Parathyroid adenoma (tissue), 2 donors: Measurements from ENCODE around the gene RABGEF1.
"Not testable (repeated sequence)": the region's sequence is repeated elsewhere in the genome, so short reads cannot be mapped to it uniquely, and the experiment has no call there.

Experiments used
- H2AFZ ChIP-seq: fragments of 300-600 bp; sonication (generic); one replicate; pipeline ENCODE4 v1.7.0; 2017; ENCODE audit warnings: antibody characterized with exemption, mild to moderate bottlenecking
- H3K27ac ChIP-seq: fragments of 300-600 bp; sonication (generic); one replicate; pipeline ENCODE4 v1.7.0; 2017
- H3K27me3 ChIP-seq: fragments of 300-600 bp; sonication (generic); one replicate; pipeline ENCODE4 v1.7.0; 2017; ENCODE audit warnings: low read length; ENCODE audit not compliant: control insufficient read depth, insufficient read depth
- H3K36me3 ChIP-seq: fragments of 300-600 bp; sonication (generic); one replicate; pipeline ENCODE4 v1.7.0; 2017; ENCODE audit warnings: low read length; ENCODE audit not compliant: control insufficient read depth, insufficient read depth
- H3K4me1 ChIP-seq: fragments of 300-600 bp; sonication (generic); one replicate; pipeline ENCODE4 v1.7.0; 2017; ENCODE audit warnings: control low read depth
- H3K4me2 ChIP-seq: fragments of 300-600 bp; sonication (generic); one replicate; pipeline ENCODE4 v1.7.0; 2017; ENCODE audit warnings: low read length
- H3K4me3 ChIP-seq: fragments of 300-600 bp; sonication (generic); one replicate; pipeline ENCODE4 v1.7.0; 2017; ENCODE audit warnings: low read depth, low read length
- H3K79me2 ChIP-seq: fragments of 300-600 bp; sonication (generic); one replicate; pipeline ENCODE4 v1.7.0; 2017; ENCODE audit warnings: control low read depth
- H3K9ac ChIP-seq: fragments of 300-600 bp; sonication (generic); one replicate; pipeline ENCODE4 v1.7.0; 2017; ENCODE audit warnings: mild to moderate bottlenecking
- H3K9me3 ChIP-seq: fragments of 300-600 bp; sonication (generic); one replicate; pipeline ENCODE4 v1.7.0; 2017; ENCODE audit warnings: low read length; ENCODE audit not compliant: control insufficient read depth
- CTCF ChIP-seq: fragments of 300-600 bp; sonication (generic); IDR thresholded peaks from one replicate; pipeline ENCODE4 v1.7.0; 2017; ENCODE audit warnings: antibody characterized with exemption, mild to moderate bottlenecking
- donor health status: primary hyperparathyroidism.

RABGEF1 gene

GRCh38 chr7:66778201-66778600 is 37.7 kb downstream of the RABGEF1 start:
- H2AFZ ChIP-seq: no peak overlapping the region
- H3K27me3 ChIP-seq: no peaks in the 10 kb centered on the region
- H3K9me3 ChIP-seq: no peaks in the 10 kb centered on the region
- H3K9ac ChIP-seq: no peak overlapping the region
- no peak overlapping the region for H3K27ac ChIP-seq
- no peak for TF ChIP-seq CTCF
- no peak overlapping the region for H3K4me2 ChIP-seq
- H3K79me2 ChIP-seq: peaks cover 14% of the 10 kb centered on the region
- H3K4me1 ChIP-seq: peaks cover 23% of the 10 kb centered on the region
- no peak overlapping the region for H3K4me3 ChIP-seq
- H3K36me3 ChIP-seq: no peaks in the 10 kb centered on the region

- no peak overlapping the region for H3K4me2 ChIP-seq
- no peak for TF ChIP-seq CTCF
- H3K36me3 ChIP-seq: no peaks in the 10 kb centered on the region
- no peak overlapping the region for H3K27ac ChIP-seq
- no peak overlapping the region for H3K9ac ChIP-seq
- H3K9me3 ChIP-seq: no peaks in the 10 kb centered on the region
- H3K4me1 ChIP-seq: peaks cover 11% of the 10 kb centered on the region
- H3K4me3 ChIP-seq: no peak overlapping the region
- no peak overlapping the region for H2AFZ ChIP-seq
- peaks cover 14% of the 10 kb centered on the region for H3K79me2 ChIP-seq
- no peaks in the 10 kb centered on the region for H3K27me3 ChIP-seq
These were observed 39.3 kb downstream of the RABGEF1 start for GRCh38 chr7:66779669-66780409.

- Histone ChIP-seq H3K27ac (no peak overlapping the region), H3K4me1 (no peaks in the 10 kb centered on the region), H3K9ac (no peak overlapping the region), H3K4me3 (no peak overlapping the region), H3K79me2 (peaks cover 19% of the 10 kb centered on the region), H3K27me3 (no peaks in the 10 kb centered on the region), H2AFZ (no peak overlapping the region), H3K9me3 (no peaks in the 10 kb centered on the region), H3K4me2 (no peak overlapping the region), H3K36me3 (peaks cover 2% of the 10 kb centered on the region)
- TF ChIP-seq CTCF: no peak
These were observed 41.0 kb downstream of the RABGEF1 start for GRCh38 chr7:66781408-66782090.

GRCh38 chr7:66782875-66783274 is 42.3 kb downstream of the RABGEF1 start:
- H3K36me3 ChIP-seq, H3K27ac ChIP-seq: not testable (repeated sequence)

GRCh38 chr7:66783887-66784595 is 43.5 kb downstream of the RABGEF1 start:
- H3K79me2 ChIP-seq: peaks cover 21% of the 10 kb centered on the region
- not testable (repeated sequence) for H3K4me1 ChIP-seq, H3K9ac ChIP-seq, H3K4me2 ChIP-seq, H3K27ac ChIP-seq, H2AFZ ChIP-seq, H3K27me3 ChIP-seq, H3K4me3 ChIP-seq, H3K36me3 ChIP-seq, H3K9me3 ChIP-seq

More at GRCh38 chr7:66782875-66783274, 42.3 kb downstream of the RABGEF1 start:
- H3K79me2 ChIP-seq: peaks cover 19% of the 10 kb centered on the region
- H3K4me3 ChIP-seq, H3K9me3 ChIP-seq, H3K4me1 ChIP-seq, H3K27me3 ChIP-seq, H3K9ac ChIP-seq, H3K4me2 ChIP-seq, H2AFZ ChIP-seq: not testable (repeated sequence)
